GM19452 (cell line): ENCODE data around the gene GPC5.

Experiments used
- ATAC-seq: cut with Tn5 transposase; IDR thresholded peaks from one replicate; pipeline ENCODE4 v1.9.1; 2021; ENCODE audit not compliant: unreplicated experiment

The GPC5 gene

DNA sequence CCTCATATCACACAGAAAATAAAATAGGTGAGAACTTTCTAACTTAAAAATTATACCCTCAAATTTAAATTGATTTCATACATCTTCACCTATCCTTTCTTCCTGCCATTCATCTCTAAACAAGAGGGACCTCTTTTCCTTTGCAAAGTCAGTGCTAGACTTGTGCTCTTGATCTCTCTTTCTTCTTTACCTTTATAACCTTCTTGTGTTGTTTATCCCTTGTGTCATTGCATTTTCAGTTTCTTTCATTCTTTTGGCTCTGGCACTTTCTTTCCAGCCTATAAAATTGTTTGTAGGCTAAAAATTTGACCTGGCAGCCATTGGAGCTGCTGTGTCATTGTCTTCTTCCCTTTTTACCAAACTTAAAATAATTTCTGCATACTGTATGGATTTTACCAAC, 190.1 kb downstream of the GPC5 start:
- no peak for ATAC-seq

DNA sequence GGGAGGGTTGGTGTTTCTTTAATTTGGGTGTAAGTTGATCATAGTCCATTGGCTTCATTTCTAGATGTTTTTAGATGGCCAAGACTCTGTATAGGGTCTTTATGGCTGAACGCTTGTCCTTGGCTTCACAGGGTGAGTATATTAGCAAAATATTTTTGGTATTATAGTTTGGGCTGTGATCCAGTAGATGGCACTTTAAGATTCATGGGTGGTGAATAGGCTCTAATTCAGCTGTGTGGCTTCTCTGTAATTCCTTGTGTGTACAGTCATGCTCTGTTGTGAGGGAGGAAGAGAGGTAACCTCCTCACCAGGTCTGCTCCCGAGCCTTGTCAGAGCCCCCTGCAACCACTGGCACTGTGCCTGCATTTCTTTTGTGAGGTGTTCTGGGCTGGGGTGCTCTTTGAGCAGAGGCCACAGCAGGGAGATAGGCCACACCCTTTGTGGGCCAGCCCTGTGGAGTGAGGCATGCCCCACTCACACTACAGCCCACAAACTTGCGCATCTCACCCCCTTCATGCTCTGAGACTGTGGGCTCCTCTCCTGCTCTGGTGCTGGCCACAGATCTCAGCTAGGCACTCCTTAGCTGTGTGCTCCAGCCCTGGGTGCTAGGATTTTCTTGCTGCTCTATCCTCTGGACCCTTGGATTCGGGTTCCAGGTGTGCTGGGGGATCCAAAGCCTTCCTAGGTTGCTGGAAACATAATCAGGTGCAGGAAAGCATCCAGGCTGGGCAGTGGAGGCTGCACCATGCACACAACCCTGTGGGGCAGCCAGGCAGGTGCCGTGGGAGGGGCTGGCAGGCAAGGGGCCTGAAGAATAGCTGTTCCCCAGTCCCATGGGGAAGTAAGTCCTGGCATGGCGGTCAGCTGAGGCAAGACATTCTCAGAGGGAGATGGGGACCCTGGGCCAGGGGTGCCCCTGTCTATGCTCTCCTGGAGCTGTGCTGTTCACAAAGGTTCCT, 193.9 kb downstream of the GPC5 start:
- no peak for ATAC-seq

DNA sequence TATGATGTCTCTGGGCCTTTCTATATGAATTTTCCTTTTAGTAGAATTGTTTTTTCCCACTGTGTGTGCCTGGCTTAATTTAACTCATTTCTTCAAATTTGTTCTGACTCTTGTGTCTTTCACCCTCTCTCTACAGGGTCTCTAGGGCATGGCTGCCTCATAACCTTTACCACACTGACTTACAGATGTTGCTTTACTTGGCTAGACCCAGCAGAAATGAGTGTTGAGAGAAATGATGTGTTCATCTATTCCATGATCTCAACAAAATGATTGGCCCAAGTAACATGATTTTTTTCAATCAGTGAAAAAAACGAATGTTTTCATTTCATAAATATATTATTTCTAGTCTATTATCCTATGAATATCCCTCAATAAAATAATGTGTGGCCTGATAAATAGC, 195.0 kb downstream of the GPC5 start:
- no peak for ATAC-seq

DNA sequence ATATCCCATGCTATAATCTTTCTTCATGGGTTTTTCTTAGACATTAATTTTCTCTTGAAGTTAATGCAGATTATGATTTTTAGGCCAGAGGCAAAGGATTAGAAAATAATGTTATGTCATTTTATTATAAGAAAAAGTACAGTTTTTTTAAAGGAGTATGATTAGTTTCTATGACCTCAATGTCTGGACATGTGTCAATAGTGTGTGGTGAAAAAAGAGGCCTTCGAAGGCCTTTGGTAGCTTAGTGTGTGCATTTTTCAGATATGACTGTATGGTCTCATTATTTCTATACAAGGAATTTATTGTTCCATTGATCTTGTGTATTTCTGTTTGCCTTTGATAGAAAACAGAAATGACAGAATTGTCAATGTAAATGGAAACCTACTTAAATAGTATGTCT, 195.6 kb downstream of the GPC5 start:
- no peak for ATAC-seq

DNA sequence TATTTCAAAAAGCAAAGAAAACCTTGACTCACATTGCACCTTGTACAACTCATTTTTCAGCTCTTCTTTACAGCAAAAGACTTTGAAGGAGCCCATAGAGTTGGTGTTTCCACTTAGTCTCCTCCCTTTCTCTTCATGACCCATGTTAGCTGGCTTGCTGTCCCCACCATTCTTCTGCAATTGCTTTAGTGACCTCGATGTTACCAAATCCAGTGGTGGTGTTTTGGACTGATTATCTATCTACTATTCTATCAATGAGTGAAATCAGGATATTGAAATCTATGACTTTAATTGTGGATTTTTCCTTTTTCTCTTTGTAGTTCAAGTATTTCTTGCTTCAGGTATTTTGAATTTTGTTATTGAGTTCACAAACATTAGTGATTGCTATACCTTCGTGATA, 197.3 kb downstream of the GPC5 start:
- no peak for ATAC-seq

DNA sequence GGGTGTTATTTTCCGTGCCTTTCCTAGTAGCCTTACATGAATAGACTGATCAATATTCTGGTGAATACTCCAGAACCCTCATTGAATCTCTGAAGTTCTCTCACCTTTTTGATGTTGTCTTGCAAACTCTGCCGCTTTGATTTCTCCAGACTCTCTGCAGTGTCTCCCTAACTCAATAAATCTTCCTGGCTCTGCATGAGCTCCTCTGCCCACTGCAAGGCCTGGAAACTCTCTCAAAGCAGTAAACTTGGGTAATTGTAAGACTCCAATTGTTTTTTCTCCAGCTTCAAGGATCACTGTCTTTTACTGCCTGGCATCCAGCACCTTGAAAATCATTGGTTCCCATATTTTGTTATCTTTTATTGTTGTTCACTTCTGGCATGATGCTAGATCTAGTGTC, 198.4 kb downstream of the GPC5 start:
- no peak for ATAC-seq

DNA sequence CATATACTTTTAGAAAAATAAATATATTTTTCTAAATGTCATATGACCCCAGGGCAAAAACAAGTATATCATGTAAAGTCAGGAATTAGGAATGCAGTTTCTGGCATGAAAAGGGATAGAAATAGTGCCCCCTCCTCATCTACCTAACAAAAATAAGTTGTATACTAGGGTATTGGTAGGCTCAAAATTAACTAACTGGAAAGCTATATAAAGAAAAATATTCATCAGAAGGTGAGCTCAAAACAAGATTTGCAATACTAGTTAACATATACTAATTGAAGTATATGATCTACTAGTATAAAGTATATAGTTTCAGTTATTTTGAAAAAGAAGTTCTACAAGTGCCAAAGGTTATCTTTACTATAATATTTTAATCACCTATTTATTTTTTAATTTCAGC, 200.2 kb downstream of the GPC5 start:
- no peak for ATAC-seq

DNA sequence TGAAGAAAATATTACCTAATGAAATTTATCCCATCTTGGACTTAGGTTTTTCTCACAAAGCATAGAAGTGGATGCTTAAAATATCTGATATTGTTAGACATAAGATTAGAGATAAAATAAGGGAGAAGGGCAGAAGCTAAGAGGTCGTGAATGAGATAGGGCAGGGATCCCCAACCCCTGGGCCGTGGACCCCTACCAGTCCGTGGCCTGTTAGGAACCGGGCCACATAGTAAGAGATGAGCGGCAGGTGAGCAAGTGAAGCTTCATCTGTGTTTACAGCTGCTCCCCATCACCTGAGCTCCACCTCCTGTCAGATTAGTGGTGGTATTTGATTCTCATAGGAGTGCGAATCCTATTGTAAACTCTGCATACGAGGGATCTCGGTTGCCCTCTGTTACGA, 202.9 kb downstream of the GPC5 start:
- no peak for ATAC-seq

DNA sequence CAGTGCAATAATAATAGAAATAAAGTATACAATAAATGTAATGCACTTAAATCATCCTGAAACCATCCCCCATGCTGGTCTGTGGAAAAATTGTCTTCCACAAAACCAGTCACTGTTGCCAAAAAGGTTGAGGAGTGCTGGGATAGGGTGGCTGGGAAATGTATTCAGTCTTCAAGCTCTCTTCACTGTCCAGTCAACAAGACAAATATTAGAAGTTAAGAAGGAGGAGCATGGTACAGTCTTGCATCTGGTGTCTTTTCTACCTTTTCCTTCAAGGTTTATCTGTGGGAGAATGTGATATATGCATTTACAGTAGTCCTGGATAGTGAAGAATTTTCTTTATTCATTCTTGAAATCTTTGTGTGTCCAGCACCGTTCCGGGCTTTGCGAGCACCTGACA, 203.4 kb downstream of the GPC5 start:
- no peak for ATAC-seq

DNA sequence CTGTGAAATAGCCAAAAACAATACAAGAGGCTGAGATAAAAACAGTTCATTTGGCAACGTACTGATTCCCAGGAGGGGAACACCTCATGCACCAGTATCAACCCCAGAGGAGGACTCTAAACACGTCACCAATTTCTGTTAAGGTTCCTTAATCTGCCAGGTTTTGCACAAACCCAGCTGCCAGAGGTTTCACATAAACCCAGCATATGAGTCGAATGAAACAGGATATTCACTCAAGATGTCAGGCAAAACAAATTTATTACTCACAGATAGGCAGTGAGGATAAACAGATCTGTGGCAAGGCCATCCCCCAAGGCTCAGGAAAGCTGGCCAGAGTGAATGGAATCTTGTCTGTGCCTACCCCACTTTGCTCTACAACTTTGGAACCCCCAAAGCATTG, 210.9 kb downstream of the GPC5 start:
- no peak for ATAC-seq

DNA sequence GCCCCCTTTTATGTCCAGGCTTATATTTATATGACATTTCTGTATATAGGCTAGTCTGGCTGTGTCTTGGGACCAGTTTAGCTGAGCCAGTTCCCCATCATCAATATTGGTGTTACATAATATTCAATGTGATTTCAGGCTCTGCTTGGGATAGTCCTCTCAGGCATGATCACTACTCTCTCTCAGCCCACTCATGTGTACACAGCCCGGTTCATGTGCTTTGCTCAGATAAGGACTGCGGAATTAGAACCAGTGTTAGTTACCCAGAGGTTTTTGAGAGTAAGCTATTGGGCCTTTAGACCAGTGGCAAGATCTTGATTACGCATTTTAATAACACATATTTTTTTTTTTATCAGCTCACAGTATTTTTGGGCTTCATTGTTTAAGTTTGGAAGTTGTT, 219.9 kb downstream of the GPC5 start:
- no peak for ATAC-seq

DNA sequence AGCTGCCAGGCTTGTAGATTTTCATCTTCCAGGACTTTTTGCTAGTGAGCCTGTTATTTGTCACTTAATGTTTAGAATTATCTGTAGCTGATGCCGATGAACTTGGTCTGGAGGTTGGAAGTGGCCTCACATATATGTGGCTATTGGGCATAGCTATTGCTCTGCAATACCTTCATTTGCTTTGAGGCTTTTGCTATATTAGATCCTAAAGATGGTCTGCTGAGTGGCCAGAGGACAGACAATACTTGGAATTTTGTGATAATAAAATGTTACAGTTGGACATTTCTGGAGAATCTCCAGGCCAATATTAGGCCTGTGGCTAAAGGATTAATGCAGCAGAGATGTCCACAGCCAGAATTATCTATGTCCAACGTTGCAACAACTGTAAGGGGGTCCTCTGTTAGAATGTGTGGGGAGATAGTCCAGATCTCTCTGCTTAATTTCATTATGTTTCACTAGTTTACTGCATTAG, 222.3 kb downstream of the GPC5 start:
- no peak for ATAC-seq

DNA sequence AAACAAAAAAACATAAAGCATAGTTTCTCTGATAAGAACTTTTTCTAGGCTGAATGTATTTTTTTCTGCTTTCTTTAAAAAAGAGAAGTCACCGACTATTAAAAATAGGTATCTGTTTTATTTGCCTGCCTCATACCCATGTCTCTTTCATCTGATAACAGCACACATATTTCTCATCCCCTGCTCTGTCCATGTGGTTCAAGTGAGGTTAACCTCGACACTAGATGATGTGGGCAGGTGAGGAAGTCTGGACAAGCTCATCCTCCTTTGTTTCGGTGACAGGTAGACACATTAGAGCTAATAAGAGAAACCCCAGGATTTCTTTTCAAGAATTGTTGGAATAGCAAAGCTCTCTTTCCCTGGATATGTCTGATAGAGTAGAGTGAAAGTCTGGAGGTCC, 222.7 kb downstream of the GPC5 start:
- no peak for ATAC-seq

DNA sequence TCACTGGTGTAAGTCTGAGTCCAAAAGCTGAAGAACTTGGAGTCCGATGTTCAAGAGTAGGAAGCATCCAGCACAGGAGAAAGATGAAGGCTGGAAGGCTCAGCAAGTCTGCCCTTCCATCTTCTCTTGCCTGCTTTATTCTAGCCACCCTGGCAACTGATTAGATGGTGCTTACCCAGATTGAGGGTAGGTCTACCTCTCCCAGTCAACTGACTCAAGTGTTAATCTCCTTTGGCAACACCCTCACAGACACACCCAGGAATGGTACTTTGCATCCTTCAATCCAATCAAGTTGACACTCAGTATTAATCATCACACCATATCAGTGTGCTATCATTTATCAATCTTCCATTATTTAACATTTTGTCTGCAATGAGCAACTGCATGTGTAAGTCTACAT, 223.5 kb downstream of the GPC5 start:
- ATAC-seq: no peak

DNA sequence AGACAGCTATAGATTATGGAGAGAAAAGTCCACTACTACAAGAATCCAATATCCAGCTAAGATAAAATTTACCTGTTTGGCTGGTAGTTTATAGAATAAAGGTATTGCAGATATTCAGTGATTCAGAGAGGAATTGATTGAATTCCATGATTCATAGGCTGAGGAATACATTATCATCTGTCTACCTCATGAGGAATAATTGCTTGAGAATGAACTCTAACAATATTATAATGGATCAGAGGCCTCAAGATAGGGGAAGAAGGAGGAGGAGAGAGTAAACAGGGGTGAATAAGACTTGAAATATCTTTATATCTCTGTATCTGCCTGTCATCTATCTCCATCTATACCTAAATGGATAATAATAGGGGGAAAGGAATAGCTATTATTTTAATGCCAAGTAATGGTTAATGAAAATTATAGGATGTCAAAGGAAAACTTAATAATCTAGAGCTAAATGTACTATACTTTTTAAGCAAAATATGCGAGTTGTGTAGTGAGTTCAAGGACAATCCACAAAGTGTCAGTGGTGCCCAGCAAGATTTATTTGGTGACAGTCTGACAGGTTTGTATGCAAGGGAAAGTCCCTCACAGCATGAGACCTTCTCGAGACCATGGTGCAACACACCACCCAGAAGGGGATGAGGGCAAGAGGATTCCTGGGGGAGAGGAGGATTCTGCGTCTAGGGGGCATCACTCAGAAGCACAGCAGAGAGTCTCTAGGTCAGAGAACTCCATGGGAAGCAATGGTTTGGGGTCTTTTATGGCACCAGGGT, 224.5 kb downstream of the GPC5 start:
- ATAC-seq: no peak

DNA sequence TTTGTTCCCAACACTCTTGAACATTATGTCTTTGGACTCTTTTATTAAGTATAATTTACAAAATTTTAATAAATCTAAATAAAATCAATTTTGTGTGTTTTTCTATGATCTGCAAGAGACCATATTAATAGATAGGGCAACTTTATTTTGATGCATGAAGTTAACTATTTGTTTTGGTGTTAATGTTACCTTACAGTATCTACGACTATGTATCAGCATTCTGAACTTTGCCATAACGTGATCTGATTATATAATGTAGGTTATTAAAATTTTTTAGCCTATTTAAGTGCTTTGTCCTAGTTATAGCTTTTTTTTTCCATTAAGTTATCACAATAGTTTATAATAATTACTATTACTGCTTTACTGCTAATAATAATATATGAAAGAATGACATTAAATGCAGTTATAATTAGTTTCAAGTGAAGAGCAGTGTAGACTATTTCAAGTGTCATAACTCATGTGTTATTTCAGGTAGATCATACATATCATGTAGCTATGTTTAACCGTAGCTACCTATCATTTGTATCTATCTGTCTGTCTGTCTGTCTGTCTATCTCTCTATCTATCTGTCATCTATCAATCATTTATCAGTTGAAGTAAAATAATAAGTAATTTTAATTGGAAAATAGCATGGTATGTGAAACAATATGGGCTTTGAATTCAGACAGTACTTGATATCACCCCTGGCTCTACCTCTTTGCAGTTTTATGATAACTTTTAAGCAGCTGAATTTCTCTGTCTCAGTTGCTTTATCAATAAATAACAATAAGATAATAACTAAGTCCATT, 229.7 kb downstream of the GPC5 start:
- no peak for ATAC-seq

DNA sequence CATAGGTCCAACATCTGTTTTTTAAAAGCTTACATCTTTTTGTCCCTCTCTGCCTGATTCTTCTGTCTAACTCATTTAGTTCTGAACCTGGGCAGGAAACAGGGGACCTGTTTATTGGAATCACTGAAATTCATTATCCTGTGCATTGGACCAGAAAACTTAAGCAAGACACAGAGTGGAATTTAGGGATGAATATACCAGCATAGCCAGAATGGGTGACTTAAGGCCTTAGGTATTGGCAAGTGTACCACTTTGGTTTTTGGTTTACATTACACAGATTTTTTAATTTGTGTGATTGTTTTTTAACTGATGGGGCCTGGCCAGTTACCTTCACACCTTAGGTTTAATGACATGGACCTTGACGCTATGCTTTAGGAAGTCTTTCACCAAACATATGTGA, 232.5 kb downstream of the GPC5 start:
- ATAC-seq: no peak

DNA sequence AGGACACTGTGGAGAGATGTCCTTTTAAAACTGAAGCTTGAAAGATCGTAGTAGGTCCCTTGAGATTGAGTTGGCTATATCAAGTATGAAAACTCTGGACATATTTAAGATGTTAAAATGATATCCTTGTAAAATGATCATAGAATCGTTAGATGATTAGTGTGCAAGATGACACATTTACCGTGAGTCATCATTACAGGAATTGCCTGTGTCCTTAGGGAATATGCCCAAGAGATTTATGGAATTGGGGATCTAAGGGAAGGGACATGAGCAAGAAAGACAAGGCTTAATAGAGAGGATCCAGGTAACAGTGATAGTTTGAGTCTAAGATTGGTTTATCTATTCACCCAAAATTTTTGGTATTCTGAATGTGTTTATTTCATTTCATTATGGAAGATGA, 233.7 kb downstream of the GPC5 start:
- no peak for ATAC-seq

DNA sequence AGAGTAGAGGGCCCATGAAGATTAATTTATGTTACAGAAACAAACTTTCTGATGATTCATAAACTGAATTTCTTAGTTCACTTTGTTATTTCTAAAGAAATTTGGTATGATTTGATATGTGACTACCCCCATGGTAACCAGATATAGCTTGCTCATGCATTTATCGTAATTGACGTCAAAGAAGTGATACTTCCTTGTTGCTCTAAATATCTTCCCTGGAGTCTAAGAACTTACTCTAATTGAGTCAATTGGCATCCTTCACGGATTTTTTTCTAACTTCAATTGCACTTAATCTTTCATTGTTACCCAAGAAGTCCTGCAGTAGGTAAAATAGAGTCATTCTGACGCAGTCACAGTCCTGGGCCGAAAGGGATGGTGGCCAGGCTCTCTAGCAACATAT, 240.9 kb downstream of the GPC5 start:
- ATAC-seq: no peak

DNA sequence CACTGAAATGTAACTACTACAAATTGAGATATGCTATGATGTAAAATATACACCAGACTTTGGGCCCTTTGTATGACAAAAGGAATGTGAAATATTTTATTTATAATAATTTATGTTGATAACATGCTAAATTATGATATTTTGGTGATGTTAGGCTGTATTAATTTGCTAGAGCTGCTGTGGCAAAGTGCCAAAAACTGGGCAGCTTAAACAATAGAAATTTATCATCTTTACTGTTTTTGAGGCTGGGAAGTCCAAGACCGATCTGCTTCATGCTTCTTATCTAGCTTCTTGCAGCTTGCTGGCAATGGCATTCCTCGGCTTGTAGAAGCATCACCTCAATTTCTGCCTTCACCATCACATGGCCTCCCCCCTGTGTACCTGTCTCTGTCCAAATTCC, 245.0 kb downstream of the GPC5 start:
- no peak for ATAC-seq

DNA sequence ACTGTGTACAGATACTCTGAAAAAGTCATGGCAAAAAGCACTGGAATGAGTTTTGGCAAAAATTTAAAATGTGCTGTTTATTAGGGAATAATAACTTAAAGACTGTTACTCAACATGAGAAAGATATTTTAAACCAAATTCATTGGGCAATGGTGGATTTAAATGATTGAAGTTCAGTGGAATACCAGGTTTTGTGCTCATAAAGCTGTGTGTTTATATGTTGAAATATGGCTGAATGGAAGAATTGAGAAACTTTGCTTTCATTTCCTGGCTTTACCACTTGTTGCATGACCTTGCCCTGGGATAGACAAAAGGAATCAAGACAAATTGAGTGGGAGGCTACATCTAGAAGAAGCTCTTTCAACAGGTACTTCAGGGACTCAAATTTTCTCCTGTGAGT, 246.4 kb downstream of the GPC5 start:
- ATAC-seq: no peak
